ENCODE results near the gene CLDN3. TPM values are rescaled to one million over a fixed set of nuclear protein-coding genes. Genes with fewer than 3 reads are reported as not detected.

The CLDN3 gene
- total RNA-seq, 2 experiments from 2014 or later, result not detected

DNA sequence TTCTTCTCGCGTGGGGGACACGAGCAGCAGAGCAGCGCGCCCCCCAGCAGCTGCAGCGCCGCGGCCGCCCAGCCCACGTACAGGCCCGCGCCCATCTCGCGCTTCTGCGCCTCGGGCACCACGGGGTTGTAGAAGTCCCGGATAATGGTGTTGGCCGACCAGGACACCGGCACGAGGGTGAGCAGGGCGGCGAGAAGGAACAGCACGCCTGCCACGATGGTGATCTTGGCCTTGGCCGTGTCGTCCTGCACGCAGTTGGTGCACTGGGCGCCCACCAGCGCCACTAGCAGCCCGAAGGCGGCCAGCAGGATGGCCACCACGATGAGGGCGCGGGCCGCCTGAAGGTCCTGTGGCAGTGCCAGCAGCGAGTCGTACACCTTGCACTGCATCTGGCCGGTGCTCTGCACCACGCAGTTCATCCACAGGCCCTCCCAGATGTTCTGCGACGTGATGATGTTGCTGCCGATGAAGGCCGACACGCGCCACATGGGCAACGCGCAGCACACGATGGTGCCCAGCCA is 529 bp downstream of the CLDN3 start:
- POLR2A ChIA-PET, result interaction anchor here (0.5 kb wide), 1 partner anchor 96 kb away, joined by 3 read pairs; no protein-coding TSS in a partner anchor
- DNase-seq (no peak), ATAC-seq (no peak)
- Mint-ChIP-seq H3K4me3 (no peak overlapping the region), H3K36me3 (ENCODE audit: low read depth) (no peaks in the 10 kb centered on the region), H3K27me3 (peaks cover 27% of the 10 kb centered on the region), H3K9me3 (ENCODE audit: low read depth) (no peaks in the 10 kb centered on the region), H3K4me1 (peaks cover 8% of the 10 kb centered on the region), H3K27ac (no peak overlapping the region)
- intact Hi-C loops (cut with DNase I, micrococcal nuclease), result no loop called here
- CTCF ChIA-PET, result no interaction called here

DNA sequence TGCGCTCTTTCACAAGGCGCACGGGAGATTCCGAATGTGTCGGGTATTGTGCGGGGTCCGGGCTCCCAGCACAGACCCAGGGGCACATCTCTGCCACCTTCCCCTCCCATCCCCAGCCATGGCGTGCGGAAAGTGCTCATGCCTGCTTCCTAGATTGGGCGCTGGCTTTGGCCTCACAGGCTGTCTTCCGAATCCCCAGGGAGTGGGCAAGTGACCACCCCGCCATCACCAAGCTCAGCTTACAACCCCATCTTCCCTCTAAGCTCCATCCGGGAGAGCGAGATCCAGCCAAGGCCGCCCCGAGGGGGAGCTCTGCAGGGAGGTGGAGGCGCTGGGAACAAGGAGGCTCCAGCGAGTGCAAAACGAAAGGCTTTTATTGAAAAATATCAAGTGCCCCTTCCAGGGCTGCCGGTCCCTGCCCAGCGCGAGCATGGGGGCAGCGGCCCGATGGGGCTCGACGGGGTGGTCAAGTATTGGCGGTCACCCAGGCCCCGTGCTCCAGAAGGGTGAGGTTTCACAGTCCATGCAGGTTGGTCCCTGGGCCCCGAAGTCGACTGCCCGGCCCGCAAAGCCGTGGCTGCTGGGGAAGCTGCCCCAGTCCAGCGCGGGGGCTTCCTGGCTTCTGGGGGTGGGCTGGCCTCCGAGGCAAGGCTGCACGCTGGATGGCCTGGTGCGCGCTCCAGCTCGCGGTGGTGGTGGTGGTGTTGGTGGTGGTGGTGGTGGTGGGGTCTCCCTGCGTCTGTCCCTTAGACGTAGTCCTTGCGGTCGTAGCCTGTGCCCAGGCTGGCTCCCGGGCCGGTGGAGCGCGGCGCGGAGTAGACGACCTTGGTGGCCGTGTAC is 1.2 kb downstream of the CLDN3 start:
- Mint-ChIP-seq H3K36me3 (ENCODE audit: low read depth) (no peaks in the 10 kb centered on the region), H3K9me3 (ENCODE audit: low read depth) (no peaks in the 10 kb centered on the region), H3K27ac (no peak overlapping the region), H3K4me1 (peaks cover 8% of the 10 kb centered on the region), H3K4me3 (no peak overlapping the region), H3K27me3 (peaks cover 22% of the 10 kb centered on the region)
- intact Hi-C loops (cut with DNase I, micrococcal nuclease), result no loop called here
- ATAC-seq, result no peak
- POLR2A ChIA-PET, result no interaction called here
- DNase-seq, result no peak
- CTCF ChIA-PET, result interaction anchor here (1.1 kb wide), 1 partner anchor 142 kb away, joined by 3 read pairs; no protein-coding TSS in a partner anchor

DNA sequence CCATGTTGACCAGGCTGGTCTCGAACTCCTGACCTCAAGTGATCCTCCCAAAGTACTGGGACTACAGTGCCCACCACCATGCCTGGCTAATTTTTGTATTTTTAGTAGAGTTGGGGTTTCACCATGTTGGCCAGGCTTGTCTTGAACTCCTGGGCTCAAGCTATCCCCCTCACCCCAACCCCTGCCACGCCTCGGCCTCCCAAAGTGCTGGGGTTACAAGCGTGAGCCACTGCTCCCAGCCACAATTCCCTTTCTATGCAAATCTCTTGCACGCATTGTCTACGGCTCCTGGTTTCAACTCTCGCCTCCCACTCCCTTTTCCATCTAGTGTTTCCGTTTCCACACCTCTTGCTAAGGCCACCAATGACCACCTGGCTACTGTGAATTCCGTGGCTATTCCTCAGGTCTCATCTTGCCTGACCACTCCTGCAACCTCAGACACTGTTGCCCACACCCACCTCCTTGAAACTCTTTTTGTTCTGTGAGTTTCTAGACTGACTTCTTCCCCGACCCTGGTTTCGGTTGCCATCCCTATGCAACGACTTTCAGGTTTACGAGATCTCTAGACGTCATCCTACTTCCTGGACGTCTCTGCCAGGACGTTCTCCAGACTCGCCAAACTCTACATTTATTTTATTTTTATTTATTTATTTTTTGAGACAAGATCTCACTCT is 3.4 kb downstream of the CLDN3 start:
- ATAC-seq, result no peak
- intact Hi-C loops (cut with DNase I, micrococcal nuclease), result no loop called here
- ChIA-PET CTCF (no interaction called here), POLR2A (no interaction called here)
- Mint-ChIP-seq H3K27me3 (peaks cover 22% of the 10 kb centered on the region), H3K27ac (no peak overlapping the region), H3K36me3 (ENCODE audit: low read depth) (no peaks in the 10 kb centered on the region), H3K4me1 (peaks cover 8% of the 10 kb centered on the region), H3K9me3 (ENCODE audit: low read depth) (no peaks in the 10 kb centered on the region), H3K4me3 (no peak overlapping the region)
- no peak for DNase-seq

DNA sequence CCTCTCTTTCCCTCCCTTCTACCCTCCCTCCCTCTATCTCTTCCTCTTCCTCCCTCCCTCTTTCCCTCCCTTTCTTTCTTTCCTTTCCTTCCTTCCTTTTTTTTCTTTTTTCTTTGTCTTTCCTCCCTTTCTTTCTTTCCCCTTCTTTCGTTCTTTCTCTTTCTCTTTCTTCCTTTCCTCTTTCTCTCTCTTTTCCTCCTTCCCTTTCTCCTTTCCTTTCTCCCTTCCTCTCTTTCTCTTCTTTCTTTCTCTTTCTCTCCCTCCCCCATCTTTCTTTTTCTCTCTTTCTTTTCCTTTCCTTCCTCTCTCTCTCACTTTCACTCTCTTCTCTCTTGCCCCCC is 7.4 kb downstream of the CLDN3 start:
- no peak overlapping the region for H3K4me3 Mint-ChIP-seq
- H3K27ac Mint-ChIP-seq, result no peak overlapping the region
- no peaks in the 10 kb centered on the region for H3K36me3 Mint-ChIP-seq (ENCODE audit: low read depth)
- ATAC-seq, result no peak
- no peak for DNase-seq
- H3K9me3 Mint-ChIP-seq (ENCODE audit: low read depth), result no peaks in the 10 kb centered on the region
- H3K4me1 Mint-ChIP-seq, result peaks cover 3% of the 10 kb centered on the region
- ChIA-PET CTCF (no interaction called here), POLR2A (no interaction called here)
- peaks cover 3% of the 10 kb centered on the region for H3K27me3 Mint-ChIP-seq
- intact Hi-C loops (cut with DNase I, micrococcal nuclease), result no loop called here

DNA sequence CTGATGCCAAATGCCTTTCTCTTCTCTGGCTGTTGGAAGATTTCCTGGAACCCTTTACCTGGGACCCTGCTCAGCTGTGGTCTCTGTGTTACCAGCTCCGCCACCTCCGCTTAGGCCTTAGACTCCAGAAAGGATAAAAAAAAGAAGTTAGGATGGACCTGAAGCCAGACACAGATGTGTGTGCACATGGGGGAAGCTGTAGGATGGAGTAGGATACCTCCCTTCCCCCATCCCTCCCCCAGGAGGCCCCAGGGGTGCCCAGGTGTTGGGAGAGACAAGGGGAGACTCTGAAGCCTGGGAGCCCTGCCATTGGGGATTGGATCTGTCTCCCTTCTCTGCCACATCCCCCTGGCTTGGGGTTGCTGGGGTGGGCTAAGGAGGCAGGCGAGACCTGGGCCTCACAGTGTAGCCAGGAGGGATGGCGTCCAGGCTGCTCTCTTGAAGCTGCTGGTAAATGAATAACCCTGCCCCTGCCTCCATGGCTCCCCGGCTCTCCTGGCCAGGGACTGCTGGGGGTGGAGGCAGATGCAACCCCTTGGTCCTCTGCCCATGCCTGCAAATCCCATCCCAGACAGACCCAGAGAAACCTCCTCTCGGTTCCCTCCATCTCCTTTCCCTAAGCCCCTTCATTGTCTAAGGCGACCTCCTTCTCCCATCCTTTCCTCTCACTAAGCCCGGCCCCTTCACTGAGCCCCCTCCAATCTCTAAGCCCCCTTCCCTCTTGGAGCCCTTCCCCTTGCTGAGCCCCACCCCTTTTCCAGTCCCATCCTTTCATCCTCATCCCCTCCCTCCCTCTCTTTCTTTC is 8.0 kb downstream of the CLDN3 start:
- ChIA-PET POLR2A (no interaction called here), CTCF (no interaction called here)
- no peak for DNase-seq
- intact Hi-C loops (cut with DNase I, micrococcal nuclease), result no loop called here
- Mint-ChIP-seq H3K27ac (no peak overlapping the region), H3K9me3 (ENCODE audit: low read depth) (no peaks in the 10 kb centered on the region), H3K4me1 (peaks cover 3% of the 10 kb centered on the region), H3K36me3 (ENCODE audit: low read depth) (no peaks in the 10 kb centered on the region), H3K4me3 (no peak overlapping the region), H3K27me3 (peaks cover 3% of the 10 kb centered on the region)
- no peak for ATAC-seq

DNA sequence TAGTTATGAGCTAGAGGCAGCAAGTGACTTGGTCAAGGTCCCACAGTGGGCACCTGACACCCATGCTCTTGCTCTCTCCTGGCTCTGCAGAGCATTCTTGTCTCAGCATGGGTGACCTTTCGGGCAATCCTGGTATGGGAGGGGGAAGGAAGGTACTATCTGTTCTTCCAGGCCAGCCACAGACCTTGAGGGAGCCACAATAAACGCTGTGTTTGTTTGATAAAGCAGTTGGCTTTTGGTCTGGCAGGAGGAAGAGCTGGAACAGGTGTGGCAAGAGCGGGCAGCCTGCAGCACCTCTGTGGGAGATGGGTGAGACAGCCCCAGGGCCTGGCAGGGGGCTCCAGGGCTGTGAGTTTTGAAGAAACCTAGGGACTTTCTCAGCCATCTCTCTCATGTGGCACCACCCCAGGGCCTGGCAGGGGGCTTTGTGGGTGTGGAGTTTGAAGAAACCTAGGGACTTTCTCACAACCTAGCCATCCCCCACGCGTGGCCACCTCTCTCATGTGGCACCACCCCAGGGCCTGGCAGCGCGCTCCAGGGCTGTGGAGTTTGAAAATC is 11.4 kb downstream of the CLDN3 start:
- intact Hi-C loops (cut with DNase I, micrococcal nuclease), result no loop called here
- CTCF ChIA-PET, result no interaction called here
- POLR2A ChIA-PET, result no interaction called here
- Mint-ChIP-seq H3K27ac (no peak overlapping the region), H3K36me3 (ENCODE audit: low read depth) (no peaks in the 10 kb centered on the region), H3K4me3 (no peak overlapping the region), H3K27me3 (no peaks in the 10 kb centered on the region), H3K9me3 (ENCODE audit: low read depth) (no peaks in the 10 kb centered on the region), H3K4me1 (no peaks in the 10 kb centered on the region)
- ATAC-seq, result no peak
- DNase-seq, result no peak

DNA sequence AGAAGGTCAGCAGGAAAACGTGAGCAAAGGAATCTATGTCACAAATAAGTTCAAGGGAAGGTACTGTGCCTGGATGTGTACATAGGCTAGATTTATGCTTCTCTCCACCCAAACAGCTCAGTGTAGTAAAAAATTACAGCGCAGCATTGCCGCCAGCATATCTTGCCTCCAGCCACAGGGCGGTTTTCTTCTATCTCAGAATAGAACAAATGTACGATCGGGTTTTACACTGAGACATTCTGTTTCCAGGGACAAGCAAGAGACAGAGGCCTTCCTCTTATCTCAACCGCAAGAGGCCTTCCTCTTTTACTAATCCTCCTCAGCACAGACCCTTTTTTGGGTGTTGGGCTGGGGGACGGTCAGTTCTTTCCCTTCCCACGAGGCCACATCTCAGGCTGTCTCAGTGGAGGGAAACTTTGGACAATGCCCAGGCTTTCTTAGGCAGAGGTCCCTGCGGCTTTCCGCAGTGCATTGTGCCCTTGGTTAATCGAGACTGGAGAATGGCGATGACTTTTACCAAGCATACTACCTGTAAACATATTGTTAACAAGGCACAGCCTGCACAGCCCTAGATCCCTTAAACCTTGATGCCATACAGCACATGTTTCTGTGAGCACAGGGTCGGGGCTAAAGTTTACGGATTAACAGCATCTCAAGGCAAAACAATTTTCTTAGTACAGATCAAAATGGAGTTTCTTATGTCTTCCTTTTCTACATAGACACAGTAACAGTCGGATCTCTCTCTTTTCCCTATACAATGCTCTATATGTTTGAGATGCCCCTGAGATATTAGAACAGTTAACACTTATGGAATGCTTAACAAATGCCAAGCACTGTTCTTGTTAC is 19.9 kb downstream of the CLDN3 start:
- H3K36me3 Mint-ChIP-seq (ENCODE audit: low read depth), result no peaks in the 10 kb centered on the region
- no peaks in the 10 kb centered on the region for H3K4me1 Mint-ChIP-seq
- H3K4me3 Mint-ChIP-seq, result no peak overlapping the region
- peaks cover 3% of the 10 kb centered on the region for H3K27me3 Mint-ChIP-seq
- intact Hi-C loops (cut with DNase I, micrococcal nuclease), result no loop called here
- no peak overlapping the region for H3K27ac Mint-ChIP-seq
- DNase-seq, result no peak
- POLR2A ChIA-PET, result no interaction called here
- H3K9me3 Mint-ChIP-seq (ENCODE audit: low read depth), result no peaks in the 10 kb centered on the region
- ATAC-seq, result no peak
- CTCF ChIA-PET, result no interaction called here

DNA sequence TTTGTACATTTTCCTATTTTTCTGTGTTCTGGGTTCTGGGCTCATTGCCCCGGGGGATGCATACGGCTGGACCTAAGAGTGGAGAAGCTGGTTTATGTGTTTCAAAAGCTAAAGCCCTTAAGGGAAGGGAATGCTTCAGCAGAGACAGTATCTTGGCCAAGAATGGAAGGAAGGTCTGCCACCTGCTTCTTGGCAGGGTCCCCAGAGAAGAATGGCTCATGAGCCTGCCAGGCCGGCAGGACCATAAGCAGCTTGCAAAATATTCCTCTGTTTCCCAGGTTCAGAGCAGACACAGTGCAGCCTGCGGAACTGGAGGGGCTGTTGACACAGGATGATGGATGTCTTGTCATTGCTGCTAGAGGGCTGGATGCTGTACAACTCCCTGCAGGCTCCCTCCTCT is 23.7 kb downstream of the CLDN3 start:
- ChIA-PET CTCF (no interaction called here), POLR2A (no interaction called here)
- ATAC-seq (no peak), DNase-seq (no peak)
- intact Hi-C loops (cut with DNase I, micrococcal nuclease), result no loop called here
- Mint-ChIP-seq H3K9me3 (ENCODE audit: low read depth) (no peaks in the 10 kb centered on the region), H3K27ac (no peak overlapping the region), H3K4me1 (no peaks in the 10 kb centered on the region), H3K27me3 (peaks cover 3% of the 10 kb centered on the region), H3K4me3 (no peak overlapping the region), H3K36me3 (ENCODE audit: low read depth) (no peaks in the 10 kb centered on the region)

DNA sequence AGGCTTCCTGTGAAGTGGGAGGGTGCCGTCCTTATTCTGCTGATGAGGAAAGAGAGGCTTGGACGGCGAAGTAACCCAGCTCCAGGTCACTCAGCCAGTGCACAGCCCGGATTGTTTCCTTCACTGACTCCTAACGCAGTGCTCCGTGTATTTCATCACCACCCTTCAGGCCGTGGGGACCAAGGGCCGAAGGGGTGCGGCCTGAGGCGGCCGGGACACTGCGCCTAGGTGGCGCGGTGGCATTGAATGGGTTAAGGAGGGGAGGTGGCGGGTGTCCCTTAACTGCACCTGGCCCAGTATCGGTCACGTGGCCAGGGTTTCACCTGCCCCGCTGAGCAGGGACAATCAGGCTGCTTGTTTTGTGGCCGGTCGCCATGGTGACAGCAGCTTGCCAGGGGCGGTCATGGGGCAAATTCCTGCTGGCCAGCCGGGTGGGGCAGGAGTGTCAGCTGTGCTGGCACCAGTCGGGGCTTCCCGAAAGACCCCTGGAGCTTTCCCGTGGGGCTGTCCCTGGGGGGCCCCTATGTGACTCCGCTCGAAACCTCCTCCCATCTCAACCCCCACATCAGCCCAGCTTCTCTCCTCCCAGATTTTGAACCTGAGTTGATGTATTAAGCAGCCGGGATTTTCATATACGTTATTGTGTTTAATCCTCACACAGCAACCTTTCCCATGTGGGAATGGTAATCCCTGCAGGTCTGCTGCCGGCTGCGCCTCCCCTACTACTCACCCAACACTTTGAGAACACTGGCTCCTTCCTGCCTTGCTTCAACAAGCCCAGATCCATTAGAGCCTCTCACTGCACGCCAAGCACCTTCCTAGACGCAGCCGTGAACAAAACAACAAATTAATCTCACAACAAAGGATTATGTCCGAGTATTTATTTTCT is 27.1 kb downstream of the CLDN3 start:
- H3K27me3 Mint-ChIP-seq, result no peaks in the 10 kb centered on the region
- H3K4me3 Mint-ChIP-seq, result no peak overlapping the region
- POLR2A ChIA-PET, result no interaction called here
- intact Hi-C loops (cut with DNase I, micrococcal nuclease), result no loop called here
- DNase-seq (no peak), ATAC-seq (no peak)
- CTCF ChIA-PET, result interaction anchor here (1.0 kb wide), 1 partner anchor 78 kb away, joined by 3 read pairs; no protein-coding TSS in a partner anchor
- no peaks in the 10 kb centered on the region for H3K36me3 Mint-ChIP-seq (ENCODE audit: low read depth)
- no peaks in the 10 kb centered on the region for H3K9me3 Mint-ChIP-seq (ENCODE audit: low read depth)
- H3K27ac Mint-ChIP-seq, result no peak overlapping the region
- peaks cover 2% of the 10 kb centered on the region for H3K4me1 Mint-ChIP-seq

DNA sequence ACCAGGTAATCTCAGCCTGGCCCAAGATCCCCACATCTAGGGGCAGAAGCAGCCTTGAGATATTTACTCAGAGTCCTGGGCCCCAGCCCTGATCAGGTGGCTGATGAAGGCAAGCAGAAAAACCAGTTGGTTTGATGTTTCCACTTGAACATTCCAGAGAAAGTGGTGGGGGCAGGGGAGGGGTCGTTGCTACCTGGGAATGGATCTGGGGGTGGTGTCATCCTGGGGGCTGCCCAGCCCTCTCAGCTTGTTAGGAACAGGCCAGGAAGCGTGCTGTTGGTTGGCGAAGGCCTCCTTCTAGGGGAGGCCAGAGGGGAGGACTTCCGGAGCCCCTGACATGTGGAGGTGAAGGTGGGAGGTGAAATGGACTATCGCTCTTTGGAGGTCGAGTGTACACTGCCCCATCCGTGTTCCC is 27.7 kb downstream of the CLDN3 start:
- ATAC-seq, result no peak
- Mint-ChIP-seq H3K4me3 (no peak overlapping the region), H3K4me1 (peaks cover 9% of the 10 kb centered on the region), H3K9me3 (ENCODE audit: low read depth) (no peaks in the 10 kb centered on the region), H3K36me3 (ENCODE audit: low read depth) (no peaks in the 10 kb centered on the region), H3K27me3 (no peaks in the 10 kb centered on the region), H3K27ac (no peak overlapping the region)
- ChIA-PET POLR2A (no interaction called here), CTCF (interaction anchor here (1.0 kb wide), 1 partner anchor 77 kb away, joined by 3 read pairs; no protein-coding TSS in a partner anchor)
- intact Hi-C loops (cut with DNase I, micrococcal nuclease), result no loop called here
- DNase-seq, result no peak
